MM.1S (cell line): ENCODE data around the gene MSI2.
"Not testable (repeated sequence)": the region's sequence is repeated elsewhere in the genome, so short reads cannot be mapped to it uniquely, and the experiment has no call there.

Experiments used
- DNase-seq: peaks from one replicate; pipeline ENCODE4 v3.0.0-alpha.2; 2015
- H2AFZ ChIP-seq: fragments of 300-600 bp; sonication (generic); 2 replicates; pipeline ENCODE4 v1.6.0; 2016; ENCODE audit warnings: antibody characterized with exemption, low read length
- H3F3A ChIP-seq: fragments of 300-600 bp; sonication (generic); 2 replicates; pipeline ENCODE4 v1.6.1; 2016; ENCODE audit warnings: mild to moderate bottlenecking, antibody characterized with exemption, low read length, moderate library complexity, mixed read lengths; ENCODE audit not compliant: insufficient read depth
- H3K27ac ChIP-seq: fragments of 300-600 bp; sonication (generic); 2 replicates; pipeline ENCODE4 v1.5.1; 2016; ENCODE audit warnings: mild to moderate bottlenecking, low read length
- H3K27me3 ChIP-seq: fragments of 300-600 bp; sonication (generic); replicated peaks from 2 replicates; pipeline ENCODE4 v1.6.0; 2016; ENCODE audit warnings: low read length; ENCODE audit not compliant: insufficient read depth
- H3K36me3 ChIP-seq: fragments of 300-600 bp; sonication (generic); replicated peaks from 2 replicates; pipeline ENCODE4 v1.6.1; 2016; ENCODE audit warnings: mild to moderate bottlenecking, low read length, mixed read lengths; ENCODE audit not compliant: insufficient read depth
- H3K4me1 ChIP-seq: fragments of 300-600 bp; sonication (generic); 2 replicates; pipeline ENCODE4 v1.6.1; 2016; ENCODE audit warnings: low read length, mixed read lengths
- H3K4me2 ChIP-seq: fragments of 300-600 bp; sonication (generic); 2 replicates; pipeline ENCODE4 v1.6.0; 2016; ENCODE audit warnings: low read depth, low read length
- H3K4me3 ChIP-seq: fragments of 300-600 bp; sonication (generic); 2 replicates; pipeline ENCODE4 v1.5.1; 2016; ENCODE audit warnings: low read length, mixed read lengths
- H3K79me2 ChIP-seq: fragments of 300-600 bp; sonication (generic); 2 replicates; pipeline ENCODE4 v1.6.1; 2016; ENCODE audit warnings: mixed run types, low read length, mixed read lengths
- H3K9ac ChIP-seq: fragments of 300-600 bp; sonication (generic); 2 replicates; pipeline ENCODE4 v1.6.1; 2016; ENCODE audit warnings: low read length, mixed read lengths
- H3K9me2 ChIP-seq: fragments of 300-600 bp; sonication (generic); replicated peaks from 2 replicates; pipeline ENCODE4 v1.6.1; 2016; ENCODE audit warnings: mild to moderate bottlenecking, low read length, mixed read lengths; ENCODE audit not compliant: insufficient read depth
- H3K9me3 ChIP-seq: fragments of 300-600 bp; sonication (generic); replicated peaks from 2 replicates; pipeline ENCODE4 v1.6.1; 2016; ENCODE audit warnings: mild to moderate bottlenecking, low read length, mixed read lengths; ENCODE audit not compliant: insufficient read depth
- H4K20me1 ChIP-seq: fragments of 300-600 bp; sonication (generic); 2 replicates; pipeline ENCODE4 v1.6.1; 2016; ENCODE audit warnings: mild to moderate bottlenecking, low read length, moderate library complexity, mixed read lengths; ENCODE audit not compliant: insufficient read depth
- EZH2 ChIP-seq: fragments of 300-600 bp; sonication (generic); optimal IDR thresholded peaks from 2 replicates; pipeline ENCODE3; 2017; ENCODE audit warnings: low read depth, mild to moderate bottlenecking, antibody characterized with exemption, low read length, mixed read lengths
- EZH2phosphoT487 ChIP-seq: fragments of 300-600 bp; sonication (generic); IDR thresholded peaks from 2 replicates; pipeline ENCODE4 v1.6.1; 2018; ENCODE audit warnings: antibody characterized with exemption, low read length
- TF ChIP-seq, protein P1 (sequence below): fragments of 300-600 bp; sonication (generic); IDR thresholded peaks from 2 replicates; pipeline ENCODE4 v1.5.1; 2016; ENCODE audit warnings: antibody characterized with exemption, low read length, mixed read lengths

The MSI2 gene

DNA sequence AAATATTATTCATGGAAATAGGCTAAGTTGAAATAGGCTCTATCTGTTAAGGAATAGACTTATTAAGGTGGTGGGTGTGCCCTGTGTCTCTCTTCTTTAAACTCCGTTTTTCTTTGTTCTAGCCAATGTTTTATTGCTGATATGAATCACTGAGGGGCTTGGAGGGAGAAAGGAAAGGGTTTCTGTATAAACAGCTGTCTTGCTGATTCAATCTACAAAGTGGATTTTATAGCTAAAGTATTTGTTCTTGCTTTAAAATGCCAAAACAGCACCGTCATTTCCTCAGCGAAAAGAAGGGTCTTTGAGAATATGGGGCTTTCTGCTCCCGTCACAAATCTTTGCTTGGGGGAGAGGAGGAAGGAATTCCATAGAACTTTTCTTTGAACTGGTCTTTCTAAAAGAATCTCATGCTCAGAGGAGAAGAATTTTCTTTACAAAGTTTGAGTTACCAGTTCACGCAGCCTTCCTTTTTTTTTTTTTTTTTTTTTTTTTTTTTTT, 39.3 kb downstream of the MSI2 start:
- H3K27ac ChIP-seq: no peak overlapping the region
- H3K9ac ChIP-seq: no peak overlapping the region
- H3F3A ChIP-seq: no peaks in the 10 kb centered on the region
- peaks cover 83% of the 10 kb centered on the region for H3K79me2 ChIP-seq
- no peaks in the 10 kb centered on the region for H3K27me3 ChIP-seq
- H3K9me3 ChIP-seq: no peaks in the 10 kb centered on the region
- H3K36me3 ChIP-seq: peaks cover 8% of the 10 kb centered on the region; the same call in 1 of the 2 replicates
- TF ChIP-seq EZH2: no peak
- TF ChIP-seq, protein P1, sequence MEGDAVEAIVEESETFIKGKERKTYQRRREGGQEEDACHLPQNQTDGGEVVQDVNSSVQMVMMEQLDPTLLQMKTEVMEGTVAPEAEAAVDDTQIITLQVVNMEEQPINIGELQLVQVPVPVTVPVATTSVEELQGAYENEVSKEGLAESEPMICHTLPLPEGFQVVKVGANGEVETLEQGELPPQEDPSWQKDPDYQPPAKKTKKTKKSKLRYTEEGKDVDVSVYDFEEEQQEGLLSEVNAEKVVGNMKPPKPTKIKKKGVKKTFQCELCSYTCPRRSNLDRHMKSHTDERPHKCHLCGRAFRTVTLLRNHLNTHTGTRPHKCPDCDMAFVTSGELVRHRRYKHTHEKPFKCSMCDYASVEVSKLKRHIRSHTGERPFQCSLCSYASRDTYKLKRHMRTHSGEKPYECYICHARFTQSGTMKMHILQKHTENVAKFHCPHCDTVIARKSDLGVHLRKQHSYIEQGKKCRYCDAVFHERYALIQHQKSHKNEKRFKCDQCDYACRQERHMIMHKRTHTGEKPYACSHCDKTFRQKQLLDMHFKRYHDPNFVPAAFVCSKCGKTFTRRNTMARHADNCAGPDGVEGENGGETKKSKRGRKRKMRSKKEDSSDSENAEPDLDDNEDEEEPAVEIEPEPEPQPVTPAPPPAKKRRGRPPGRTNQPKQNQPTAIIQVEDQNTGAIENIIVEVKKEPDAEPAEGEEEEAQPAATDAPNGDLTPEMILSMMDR: no peak
- TF ChIP-seq EZH2phosphoT487: no peak
- H4K20me1 ChIP-seq: no peaks in the 10 kb centered on the region
- no peak overlapping the region for H3K4me3 ChIP-seq
- H3K9me2 ChIP-seq: no peaks in the 10 kb centered on the region
- no peak overlapping the region for H3K4me2 ChIP-seq
- no peak for DNase-seq
- H3K4me1 ChIP-seq: no peaks in the 10 kb centered on the region
- H2AFZ ChIP-seq: no peak overlapping the region

DNA sequence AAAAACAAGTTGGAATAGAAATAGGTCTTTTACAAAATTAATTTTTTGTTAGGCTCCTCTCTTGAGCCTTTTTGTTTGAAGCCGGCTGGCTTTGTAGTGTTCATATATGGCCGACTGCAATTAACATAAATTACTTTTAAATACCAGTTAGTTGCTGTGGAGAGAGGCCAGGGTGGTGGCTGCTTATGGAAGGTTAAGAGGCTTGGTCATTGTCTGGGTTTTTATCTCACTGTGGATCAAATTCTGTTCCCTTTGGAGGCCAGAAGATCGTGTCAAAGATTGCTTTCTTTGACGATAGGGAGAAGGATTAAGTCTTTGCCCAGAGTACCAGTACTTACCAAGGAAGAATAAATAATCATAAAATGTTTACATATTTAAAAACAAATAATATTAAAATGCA, 39.9 kb downstream of the MSI2 start:
- H3K4me1 ChIP-seq: no peaks in the 10 kb centered on the region

DNA sequence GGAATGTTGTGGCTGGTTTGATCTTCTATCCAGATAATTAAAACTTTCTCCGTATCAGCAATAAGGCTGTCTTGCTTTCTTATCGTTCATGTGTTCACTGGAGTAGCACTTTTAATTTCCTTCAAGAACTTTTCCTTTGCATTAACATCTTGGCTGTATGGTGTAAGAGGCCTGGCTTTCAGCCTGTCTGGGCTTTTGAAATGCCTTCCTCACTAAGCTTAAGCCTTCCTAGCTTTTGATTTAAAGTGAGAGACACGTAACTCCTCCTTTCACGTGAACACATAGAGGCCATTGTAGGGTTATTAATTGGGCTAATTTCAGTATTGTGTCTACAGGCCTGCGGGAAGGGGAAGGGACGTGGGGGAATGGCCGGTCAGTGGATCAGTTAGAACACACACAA, 42.9 kb downstream of the MSI2 start:
- no peak overlapping the region for H3K4me2 ChIP-seq
- H3K36me3 ChIP-seq: peaks cover 8% of the 10 kb centered on the region; the same call in 1 of the 2 replicates
- H3K4me3 ChIP-seq: no peak overlapping the region
- H2AFZ ChIP-seq: no peak overlapping the region
- H3K9me3 ChIP-seq: no peaks in the 10 kb centered on the region
- no peaks in the 10 kb centered on the region for H3K9me2 ChIP-seq
- H4K20me1 ChIP-seq: no peaks in the 10 kb centered on the region
- no peaks in the 10 kb centered on the region for H3K4me1 ChIP-seq
- H3F3A ChIP-seq: no peaks in the 10 kb centered on the region
- no peak overlapping the region for H3K9ac ChIP-seq
- no peak for DNase-seq
- peaks cover 83% of the 10 kb centered on the region for H3K79me2 ChIP-seq
- TF ChIP-seq EZH2 (no peak), EZH2phosphoT487 (no peak)
- TF ChIP-seq, protein P1: no peak
- no peaks in the 10 kb centered on the region for H3K27me3 ChIP-seq
- no peak overlapping the region for H3K27ac ChIP-seq

More for the DNA sequence above, 39.9 kb downstream of the MSI2 start:
- H4K20me1 ChIP-seq: no peaks in the 10 kb centered on the region
- no peaks in the 10 kb centered on the region for H3F3A ChIP-seq
- H3K4me3 ChIP-seq: no peak overlapping the region
- H3K9me2 ChIP-seq: no peaks in the 10 kb centered on the region
- H3K9ac ChIP-seq: no peak overlapping the region
- no peak for DNase-seq
- peaks cover 8% of the 10 kb centered on the region; the same call in 1 of the 2 replicates for H3K36me3 ChIP-seq
- H3K9me3 ChIP-seq: no peaks in the 10 kb centered on the region
- H3K27me3 ChIP-seq: no peaks in the 10 kb centered on the region
- no peak overlapping the region for H3K4me2 ChIP-seq
- TF ChIP-seq EZH2phosphoT487 (no peak), EZH2 (no peak)
- TF ChIP-seq, protein P1: no peak
- H3K27ac ChIP-seq: no peak overlapping the region
- no peak overlapping the region for H2AFZ ChIP-seq
- peaks cover 83% of the 10 kb centered on the region for H3K79me2 ChIP-seq

DNA sequence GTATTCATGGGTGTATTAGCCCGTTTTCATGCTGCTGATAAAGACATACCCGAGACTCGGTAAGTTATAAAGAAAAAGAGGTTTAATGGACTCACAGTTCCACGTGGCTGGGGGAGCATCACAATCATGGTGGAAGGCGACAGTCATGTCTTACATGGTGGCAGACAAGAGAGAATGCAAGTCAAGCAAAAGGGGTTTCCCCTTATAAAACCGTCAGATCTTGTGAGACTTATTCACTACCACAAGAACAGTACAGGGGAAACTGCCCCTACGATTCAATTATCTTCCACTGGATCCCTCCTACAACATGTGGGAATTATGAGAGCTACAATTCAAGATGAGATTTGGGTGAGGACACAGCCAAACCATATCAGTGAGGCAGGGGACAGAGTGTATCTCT, 44.3 kb downstream of the MSI2 start:
- not testable (repeated sequence) for H3K9me3 ChIP-seq, H4K20me1 ChIP-seq, H3K4me2 ChIP-seq, H3K4me3 ChIP-seq, H3K36me3 ChIP-seq, DNase-seq, H3K27me3 ChIP-seq, H3K9ac ChIP-seq, H3K4me1 ChIP-seq, H3K27ac ChIP-seq, H3K9me2 ChIP-seq, H3F3A ChIP-seq, H2AFZ ChIP-seq
- H3K79me2 ChIP-seq: peaks cover 79% of the 10 kb centered on the region
